SK-N-MC (cell line): ENCODE results near the gene BLNK.

Experiments used
- EZH2 ChIP-seq: fragments of 200-600 bp; sonication (generic); IDR thresholded peaks from one replicate; pipeline ENCODE4 v1.6.1; 2017; ENCODE audit warnings: antibody characterized with exemption
- POLR2AphosphoS5 ChIP-seq: IDR thresholded peaks from 2 replicates; pipeline ENCODE4 v1.6.1; 2012; ENCODE audit warnings: mild to moderate bottlenecking, low read depth, low read length, borderline replicate concordance

GRCh38 chr10:96310321-96310669 lies 38.9 kb upstream of the BLNK start:
- no peak for TF ChIP-seq POLR2AphosphoS5
- no peak for TF ChIP-seq EZH2
